Measurements from ENCODE around the gene HEXD.
"Not testable (repeated sequence)": the region's sequence is repeated elsewhere in the genome, so short reads cannot be mapped to it uniquely, and the experiment has no call there.

HEXD gene

DNA sequence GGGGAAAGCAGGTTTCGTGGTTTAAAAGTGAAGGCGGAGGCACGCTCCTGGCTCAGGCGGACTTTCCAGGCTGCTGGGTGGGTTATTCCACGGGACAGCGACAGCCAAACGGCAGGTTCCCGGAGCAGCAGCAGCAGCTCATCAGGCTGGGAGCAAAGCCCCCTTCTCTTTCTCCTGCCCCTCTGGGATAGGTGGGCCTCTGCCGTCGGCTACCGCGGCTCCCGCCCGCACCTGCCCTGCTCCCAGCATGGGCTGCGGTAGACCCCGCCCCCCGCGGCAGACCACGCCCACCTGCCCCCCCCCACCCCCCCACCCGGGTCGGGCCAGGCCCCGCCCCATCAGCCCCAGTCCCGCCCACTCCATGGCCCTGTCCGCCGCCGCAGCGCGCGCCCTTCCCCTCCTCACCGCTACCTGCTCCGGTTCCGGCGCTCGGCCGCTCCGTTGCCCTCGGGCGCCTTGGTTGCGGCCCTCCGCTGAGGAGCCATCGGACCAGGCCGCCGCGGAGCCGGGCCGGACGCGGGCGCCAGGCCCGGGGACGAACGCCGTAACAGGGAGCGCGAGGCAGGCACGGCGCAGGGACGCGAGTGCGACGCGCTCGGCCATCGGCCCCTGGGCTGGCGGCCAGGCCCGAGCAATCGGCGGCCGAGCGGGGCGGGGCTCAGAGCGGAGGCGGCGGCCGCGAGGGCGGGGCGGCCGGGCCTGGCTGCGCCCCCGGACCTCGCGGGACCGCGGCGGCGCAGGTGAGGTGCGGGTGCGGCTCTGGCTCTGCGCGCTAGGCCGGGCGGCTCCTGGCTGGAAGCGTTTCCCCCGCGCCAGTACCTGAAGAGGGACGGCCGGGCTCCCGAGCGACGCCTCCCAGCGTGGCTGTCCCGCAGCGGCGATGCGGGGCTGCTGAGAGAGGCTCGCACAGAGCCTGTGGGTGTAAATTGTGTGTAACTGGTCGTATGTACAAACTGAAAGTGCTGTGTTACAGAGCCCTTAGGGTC is at the start of gene HEXD, which contains the start of gene OGFOD3:
HEXD (plus strand) TSS at position 347 of the 986 bp plus-strand sequence. CDS start 1,453 bp downstream, outside the sequence.
OGFOD3 (minus strand) TSS at position 586 of the 986 bp plus-strand sequence; CDS start at position 485, 101 bp downstream.
- DNase-seq (ENCODE audit: low read depth), result peak; percentile 81

DNA sequence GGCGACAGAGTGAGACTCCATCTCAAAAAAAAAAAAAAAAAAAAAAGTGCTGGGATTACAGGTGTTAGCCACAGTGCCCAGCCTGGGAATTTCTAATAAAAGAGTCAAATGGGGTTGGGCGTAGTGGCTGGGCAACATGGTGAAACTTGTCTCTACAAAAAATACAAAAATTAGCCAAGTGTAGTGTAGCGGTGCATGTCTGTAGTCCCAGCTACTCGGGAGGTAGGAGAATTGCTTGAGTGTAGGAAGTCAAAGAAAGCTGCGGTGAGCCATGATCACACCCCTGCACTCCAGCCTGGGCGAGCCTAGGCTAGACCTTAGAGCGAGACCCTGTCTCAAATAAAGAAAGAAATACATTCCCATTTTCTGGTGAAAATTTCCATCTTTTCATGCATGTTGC is 48.9 kb upstream of the HEXD start:
- no peak for DNase-seq (ENCODE audit: low read depth)

DNA sequence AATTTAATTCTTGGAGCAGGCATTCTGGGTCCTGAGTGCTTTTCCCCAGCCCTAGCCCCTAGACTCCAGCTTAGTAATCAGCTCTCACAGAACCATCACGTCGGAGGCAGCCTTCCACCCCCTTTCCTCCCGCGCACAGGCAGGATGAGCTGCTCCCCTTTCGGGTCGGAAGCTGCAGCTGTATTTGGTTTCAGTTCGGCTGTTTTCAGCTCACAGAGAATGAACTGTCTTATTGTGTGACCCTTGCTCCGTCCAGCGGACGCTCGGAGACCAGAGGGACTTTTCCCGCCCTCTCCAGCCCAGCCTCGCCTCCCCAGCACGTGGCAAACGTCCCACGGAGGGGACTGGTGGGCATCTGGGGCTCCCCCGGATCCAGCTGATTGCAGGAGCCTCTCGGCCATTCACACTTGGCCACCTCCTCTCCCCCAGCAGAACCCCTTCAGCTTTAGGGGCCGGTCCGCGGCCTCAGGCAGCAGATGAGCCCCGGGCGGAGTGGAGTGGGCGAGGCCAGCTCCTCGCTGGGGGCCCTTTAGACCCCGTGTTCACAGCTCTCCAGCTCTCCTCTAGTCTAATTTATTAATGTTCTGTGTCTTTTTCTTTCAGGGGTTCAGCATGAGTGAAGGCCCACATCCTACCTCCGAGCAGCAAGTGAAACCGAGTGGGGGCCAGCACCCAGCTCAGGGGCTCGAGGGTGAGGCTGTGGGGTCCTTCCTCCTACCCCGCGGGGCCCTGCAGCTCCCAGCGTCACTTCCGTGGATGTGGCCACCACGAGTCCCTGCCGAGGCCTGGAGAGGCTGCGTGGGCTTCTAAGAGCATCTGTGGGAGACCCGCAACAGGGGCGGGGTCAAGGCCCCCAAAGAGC is 47.4 kb upstream of the HEXD start:
- DNase-seq (ENCODE audit: low read depth), result no peak

DNA sequence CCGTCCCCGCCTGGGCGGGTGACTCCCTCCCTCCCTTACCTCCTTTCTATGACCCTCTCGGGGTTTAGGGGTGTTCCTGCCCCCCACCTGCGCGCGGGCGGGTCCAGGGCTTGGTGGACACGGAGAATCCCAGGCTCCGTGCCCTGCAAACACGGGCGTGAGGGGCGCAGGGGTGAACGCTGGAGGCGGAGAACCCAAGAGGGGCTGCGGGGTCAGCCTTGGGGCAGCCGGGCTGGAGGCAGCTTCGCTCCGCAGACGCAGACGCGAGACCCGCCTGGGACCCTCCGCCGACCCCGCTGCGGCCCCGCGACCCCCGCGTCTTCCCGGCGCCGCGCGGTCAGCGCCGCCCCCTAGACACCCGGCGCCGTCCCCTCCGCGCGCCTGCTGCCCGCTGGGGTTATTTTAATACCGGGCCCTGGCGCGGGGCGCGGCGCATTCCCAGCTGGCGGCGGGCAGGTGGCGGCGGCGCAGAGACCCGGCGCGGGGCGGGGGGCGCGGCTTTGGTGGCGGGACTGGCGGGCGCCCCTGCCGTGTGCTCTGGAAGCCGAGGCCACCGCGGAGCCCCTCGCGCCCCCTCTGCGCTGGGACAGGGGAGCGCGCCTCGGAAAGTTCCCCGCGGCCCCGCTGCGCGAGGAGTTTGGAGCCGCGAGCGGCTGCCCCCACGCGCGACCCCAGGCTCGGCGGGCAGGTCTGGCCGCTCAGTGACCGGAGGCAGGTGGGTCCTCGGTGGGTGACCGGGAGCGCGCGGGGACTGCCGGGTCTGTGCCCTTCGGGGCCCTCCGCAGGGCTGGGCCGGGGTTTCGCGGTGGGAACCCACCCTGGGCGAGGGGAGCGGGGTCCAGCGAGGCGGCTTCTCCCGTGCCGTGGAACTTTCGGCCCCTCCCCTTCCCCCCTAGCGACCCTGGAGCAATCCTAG is 46.6 kb upstream of the HEXD start, which contains the start of gene UTS2R:
UTS2R (plus strand) TSS at position 433 of the 916 bp plus-strand sequence. CDS start 2,560 bp downstream, outside the sequence.
- no peak for DNase-seq (ENCODE audit: low read depth)

DNA sequence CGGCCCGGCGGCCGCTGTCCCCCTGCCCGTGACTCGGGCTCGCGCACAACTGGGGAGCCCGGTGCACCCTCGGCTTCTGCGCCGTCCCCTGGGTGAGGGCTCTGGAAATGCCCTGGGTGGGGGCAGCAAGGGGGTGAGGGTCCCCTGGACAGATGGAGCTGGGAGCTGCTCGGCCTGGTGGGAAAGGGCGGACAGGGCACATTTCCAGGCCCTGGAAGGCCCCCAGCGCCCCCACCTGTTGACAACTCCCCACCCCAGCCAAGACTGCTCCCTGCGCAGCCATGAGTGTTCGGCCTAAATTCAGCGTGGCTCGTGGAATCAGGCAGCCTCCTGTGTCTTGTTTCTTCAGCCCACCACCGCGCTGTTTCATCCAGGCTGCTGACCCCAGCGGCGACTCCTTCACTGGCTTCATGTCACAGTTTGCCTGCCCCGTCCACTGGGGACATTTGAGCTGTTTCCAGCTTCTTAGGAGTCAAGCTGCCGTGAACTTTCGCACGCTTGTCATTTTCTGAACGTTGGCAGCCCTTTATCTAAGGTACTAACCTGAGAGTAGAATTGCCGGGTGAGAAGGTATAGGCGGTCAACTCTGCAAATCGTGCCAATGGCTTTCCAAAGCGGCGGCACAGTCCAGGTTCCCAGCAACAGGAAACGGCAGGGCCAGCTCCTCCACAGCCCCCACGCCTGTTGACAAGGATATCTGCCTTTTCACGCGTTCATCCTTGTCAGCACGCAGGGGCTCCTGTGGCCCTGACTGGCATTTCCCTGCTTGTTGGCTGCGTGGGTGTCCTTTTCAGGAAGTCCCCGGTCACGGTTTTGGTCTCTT is 45.7 kb upstream of the HEXD start:
- no peak for DNase-seq (ENCODE audit: low read depth)

DNA sequence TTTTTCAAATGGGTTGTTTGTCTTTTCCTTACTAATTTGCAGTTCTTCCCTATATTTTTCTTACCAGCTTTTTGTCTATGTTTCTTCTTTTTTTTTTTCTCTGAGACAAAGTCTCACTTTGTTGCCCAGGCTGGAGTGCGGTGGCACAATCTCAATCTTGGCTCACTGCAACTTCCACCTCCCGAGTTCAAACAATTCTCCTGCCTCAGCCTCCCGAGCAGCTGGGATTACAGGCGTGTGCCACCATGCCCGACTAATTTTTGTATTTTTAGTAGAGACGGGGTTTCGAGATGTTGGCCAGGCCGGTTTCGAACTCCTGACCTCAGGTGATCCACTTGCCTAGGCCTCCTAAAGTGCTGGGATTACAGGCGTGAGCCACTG is 45.1 kb upstream of the HEXD start:
- not testable (repeated sequence) for DNase-seq (ENCODE audit: low read depth)

DNA sequence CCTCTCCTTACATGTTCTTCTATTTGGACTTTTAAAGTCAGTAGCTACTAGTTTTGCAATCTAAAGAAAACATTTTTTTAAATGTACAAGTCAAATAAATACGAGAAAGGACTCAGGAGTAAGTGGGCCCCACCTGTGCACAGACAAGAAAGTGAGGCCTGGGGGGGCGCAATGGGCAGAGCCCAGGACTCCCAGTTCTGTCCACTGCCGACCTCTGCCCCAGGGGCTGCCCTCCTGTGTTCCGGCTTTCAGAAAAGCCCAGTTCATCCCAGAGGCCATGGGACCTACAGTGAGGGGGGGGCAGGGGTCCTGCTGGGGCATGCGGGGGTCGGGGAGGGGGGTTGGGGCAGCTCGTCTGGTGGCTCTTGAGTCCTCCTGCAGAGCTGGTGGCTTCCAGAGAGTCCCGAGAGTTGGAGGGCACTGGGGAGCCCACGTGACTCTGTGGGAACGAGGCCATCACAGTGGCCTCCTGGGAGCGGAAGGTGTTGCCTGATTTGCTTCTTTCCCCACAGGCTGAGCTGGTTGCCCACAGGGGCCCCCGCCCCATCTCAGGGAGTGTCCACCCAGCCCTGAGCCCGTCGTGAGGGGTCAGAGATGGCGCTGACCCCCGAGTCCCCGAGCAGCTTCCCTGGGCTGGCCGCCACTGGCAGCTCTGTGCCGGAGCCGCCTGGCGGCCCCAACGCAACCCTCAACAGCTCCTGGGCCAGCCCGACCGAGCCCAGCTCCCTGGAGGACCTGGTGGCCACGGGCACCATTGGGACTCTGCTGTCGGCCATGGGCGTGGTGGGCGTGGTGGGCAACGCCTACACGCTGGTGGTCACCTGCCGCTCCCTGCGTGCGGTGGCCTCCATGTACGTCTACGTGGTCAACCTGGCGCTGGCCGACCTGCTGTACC is 44.2 kb upstream of the HEXD start:
- DNase-seq (ENCODE audit: low read depth), result no peak

DNA sequence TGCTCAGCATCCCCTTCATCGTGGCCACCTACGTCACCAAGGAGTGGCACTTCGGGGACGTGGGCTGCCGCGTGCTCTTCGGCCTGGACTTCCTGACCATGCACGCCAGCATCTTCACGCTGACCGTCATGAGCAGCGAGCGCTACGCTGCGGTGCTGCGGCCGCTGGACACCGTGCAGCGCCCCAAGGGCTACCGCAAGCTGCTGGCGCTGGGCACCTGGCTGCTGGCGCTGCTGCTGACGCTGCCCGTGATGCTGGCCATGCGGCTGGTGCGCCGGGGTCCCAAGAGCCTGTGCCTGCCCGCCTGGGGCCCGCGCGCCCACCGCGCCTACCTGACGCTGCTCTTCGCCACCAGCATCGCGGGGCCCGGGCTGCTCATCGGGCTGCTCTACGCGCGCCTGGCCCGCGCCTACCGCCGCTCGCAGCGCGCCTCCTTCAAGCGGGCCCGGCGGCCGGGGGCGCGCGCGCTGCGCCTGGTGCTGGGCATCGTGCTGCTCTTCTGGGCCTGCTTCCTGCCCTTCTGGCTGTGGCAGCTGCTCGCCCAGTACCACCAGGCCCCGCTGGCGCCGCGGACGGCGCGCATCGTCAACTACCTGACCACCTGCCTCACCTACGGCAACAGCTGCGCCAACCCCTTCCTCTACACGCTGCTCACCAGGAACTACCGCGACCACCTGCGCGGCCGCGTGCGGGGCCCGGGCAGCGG is 43.4 kb upstream of the HEXD start:
- no peak for DNase-seq (ENCODE audit: low read depth)

DNA sequence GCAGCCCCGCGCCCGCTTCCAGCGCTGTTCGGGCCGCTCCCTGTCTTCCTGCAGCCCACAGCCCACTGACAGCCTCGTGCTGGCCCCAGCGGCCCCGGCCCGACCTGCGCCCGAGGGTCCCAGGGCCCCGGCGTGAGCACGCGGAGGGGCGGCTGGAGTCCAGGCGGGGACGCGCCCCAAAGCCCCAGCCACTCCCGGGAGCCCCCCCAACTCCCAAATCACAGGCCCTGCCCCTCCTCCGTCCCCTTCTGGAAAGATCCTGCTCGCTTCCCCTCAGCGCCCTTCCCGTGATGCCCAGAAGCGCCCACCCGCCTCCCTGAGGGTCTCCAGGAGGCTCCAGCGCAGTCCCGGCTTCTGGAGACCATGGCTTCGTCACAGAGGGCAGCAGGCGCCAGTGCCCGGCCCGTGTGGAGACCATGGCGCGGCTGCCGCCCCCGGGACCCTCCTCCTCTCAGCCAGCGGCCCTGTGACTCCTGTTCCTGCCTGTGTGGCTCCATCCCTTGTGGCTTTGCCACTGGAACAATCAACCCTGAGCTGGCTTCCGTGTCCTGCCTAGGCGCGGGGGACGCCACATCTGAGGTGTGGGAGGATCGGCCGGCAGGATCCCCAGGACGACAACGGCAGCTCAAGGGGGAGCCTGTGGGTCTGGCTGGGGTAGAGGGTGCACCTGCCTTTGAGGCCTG is 42.6 kb upstream of the HEXD start:
- DNase-seq (ENCODE audit: low read depth), result no peak

DNA sequence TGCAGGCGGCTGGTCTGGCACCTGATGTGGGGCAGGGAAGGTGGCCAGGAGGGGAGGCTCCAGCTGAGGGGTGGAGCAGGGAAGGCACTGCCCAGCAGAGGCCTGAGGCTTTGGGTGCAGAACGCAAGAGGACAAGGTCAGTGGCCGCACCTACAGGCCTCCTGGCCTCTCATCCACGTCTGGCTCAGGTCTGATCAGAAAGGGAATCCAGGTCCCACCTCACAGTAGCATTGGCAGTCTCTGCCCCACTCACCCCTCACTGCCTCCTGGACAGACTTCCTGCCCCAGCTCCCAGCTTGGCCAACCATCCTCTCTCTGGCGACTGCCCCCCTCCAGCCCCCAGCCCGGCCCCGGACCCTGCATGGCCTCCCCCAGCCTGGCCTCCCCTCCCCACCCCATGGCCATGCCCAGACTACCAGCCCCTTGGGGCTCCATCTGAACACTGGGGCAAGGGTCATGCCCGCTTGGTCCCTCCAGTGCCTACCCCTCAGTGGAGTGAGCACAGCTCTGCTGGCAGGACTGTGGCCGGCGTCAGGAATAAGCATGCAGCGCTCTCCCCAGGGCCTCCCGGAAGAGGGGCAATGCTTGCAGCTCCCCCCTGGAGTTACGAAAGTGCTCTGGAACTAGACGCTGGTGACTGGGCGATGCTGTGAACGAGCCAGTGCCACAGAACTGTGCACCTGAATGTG is 42.0 kb upstream of the HEXD start:
- DNase-seq (ENCODE audit: low read depth), result no peak

DNA sequence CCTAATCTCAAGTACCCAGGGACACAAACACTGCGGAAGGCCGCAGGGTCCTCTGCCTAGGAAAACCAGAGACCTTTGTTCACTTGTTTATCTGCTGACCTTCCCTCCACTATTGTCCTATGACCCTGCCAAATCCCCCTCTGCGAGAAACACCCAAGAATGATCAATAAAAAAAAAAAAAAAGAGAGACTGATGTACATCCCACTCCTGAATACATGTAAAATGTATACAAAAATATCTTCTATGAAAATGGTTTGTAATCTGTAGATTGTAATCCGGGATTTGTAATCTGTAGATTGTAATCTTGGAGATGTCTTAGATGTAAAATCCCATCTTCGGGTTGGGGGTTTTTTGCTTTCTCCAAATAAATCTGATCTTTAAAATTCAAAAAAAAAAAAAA is 40.9 kb upstream of the HEXD start:
- not testable (repeated sequence) for DNase-seq (ENCODE audit: low read depth)

DNA sequence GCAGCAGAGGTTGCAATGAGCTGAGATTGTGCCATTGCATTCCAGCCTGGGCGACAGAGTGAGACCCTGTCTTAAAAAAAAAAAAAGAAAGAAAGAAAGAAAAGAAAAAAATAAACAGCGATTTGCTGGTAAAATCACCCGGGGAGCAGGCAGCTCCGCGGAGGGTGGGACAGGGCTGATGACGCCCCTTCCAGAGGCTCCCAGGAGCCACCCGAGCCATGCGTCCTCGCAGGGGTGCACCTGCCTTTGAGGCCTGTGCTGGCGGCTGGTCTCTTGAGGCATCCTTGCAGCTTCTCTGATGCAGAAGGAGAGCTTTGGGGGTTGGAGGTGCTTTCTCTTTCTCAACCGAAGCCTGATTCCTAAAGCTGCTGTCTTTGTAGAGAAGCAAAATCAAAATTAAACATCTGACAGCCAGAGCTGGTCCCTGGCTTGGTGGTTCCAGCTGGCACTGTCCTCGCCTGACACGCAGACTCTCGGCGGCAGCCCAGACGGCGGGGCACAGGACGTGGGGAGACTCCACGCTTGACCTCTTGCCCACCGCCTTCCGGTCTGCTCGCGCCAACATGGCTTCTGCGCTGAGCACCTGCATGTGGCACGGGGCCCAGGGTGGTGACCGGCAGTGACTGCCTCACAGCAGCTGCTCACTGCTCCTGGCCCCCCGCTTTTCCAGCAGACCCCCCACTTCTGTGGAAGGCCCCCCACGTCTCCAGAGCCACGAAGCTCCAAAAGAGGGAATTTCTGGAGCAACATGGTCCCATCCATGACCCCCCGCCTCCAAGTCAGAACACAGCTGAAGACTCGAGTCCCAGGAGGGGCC is 40.0 kb upstream of the HEXD start:
- no peak for DNase-seq (ENCODE audit: low read depth)

DNA sequence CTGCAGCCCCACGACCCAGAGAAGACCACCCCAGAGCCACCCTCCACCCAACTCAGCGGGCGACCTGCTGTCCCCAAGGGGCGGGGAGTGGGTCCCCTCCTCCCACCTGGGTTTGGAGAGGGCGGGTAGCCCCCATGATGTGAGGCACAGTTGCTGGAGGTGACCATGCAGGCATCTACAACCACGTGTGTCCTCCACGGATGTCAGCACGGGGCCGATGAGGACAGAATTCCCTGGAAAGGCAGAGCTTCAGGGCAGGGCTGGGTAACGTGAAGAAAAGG is 39.5 kb upstream of the HEXD start:
- no peak for DNase-seq (ENCODE audit: low read depth)

DNA sequence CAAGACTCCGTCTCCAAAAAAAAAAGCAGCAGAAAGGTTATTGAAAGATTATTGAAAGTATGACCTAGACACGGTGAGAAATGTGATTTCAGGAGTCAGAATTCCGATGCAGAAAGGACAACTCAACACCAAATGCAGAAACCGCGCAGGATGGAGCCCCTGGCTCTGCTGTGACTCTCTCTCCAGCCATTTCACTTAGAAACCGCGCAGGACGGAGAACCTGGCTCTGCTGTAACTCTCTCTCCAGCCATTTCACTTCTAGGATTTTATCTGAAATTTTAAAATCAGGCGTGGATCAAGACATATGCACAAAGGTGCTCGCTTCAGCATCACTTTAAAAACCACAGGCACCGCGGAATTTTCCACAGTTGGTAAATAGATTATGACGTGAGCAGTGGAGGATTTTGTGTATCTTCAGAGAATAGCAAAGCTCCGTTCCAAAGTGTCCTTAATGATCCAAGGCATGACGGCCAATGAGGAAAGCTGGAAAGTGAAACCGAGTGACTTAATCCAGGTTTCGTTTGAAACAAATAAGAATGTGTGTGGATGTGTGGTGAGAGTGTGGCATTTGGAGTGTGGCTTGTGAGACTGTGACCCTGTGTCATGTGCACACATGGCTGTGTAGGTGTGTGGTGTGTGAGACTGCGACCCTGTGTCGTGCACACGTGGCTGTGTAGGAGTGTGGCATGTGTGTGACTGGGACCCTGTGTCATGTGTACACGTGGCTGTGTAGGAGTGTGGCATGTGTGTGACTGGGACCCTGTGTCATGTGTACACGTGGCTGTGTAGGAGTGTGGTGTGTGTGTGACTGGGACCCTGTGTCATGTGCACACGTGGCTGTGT is 37.1 kb upstream of the HEXD start:
- DNase-seq (ENCODE audit: low read depth), result no peak

DNA sequence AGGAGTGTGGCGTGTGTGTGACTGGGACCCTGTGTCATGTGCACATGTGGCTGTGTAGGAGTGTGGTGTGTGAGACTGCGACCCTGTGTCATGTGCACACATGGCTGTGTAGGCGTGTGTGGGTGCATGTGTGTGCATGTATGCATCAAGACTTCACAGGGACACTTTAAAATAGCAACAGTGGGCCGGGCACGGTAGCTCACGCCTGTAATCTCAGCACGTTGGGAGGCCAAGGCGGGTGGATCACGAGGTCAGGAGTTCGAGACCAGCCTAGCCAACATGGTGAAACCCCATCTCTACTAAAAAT is 36.5 kb upstream of the HEXD start:
- not testable (repeated sequence) for DNase-seq (ENCODE audit: low read depth)

DNA sequence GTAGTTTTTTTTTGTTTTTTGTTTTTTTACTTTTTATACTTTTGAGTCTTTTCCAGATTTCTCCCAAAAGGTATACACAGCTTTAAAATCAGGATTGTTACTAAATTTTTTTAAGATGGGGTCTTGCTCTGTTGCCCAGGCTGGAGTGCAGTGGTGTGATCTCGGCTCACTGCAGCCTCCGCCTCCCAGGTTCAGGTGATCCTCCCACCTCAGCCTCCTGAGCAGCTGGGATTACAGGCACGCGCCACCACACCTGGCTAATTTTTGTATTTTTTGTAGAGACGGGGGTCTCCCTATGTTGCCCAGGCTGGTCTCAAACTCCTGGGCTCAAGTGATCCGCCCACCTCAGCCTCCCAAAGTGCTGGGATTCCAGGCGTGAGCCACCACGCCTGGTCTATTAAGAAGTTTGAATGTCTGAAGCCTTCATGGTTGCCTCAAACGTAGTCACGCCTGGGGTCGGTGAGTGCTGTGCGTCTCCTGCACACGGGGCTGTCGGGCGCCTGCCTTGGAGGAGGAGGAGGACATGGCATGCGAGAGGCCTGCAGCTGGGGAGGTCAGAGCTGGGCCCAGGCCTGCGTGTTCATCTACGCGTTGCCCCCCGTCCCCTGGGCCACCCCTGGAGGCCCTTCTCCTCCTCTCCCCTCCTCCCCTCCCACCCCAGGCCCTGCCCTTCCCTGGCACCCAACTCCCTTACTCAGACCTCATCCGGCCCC is 35.8 kb upstream of the HEXD start:
- DNase-seq (ENCODE audit: low read depth), result not testable (repeated sequence)

Data from activated T-helper 9 cell treated with anti-CD3 and anti-CD28 coated beads, Interleukin-2, amount 50 U/mL, for 16 hours (primary cell).